Heart left ventricle (tissue), 13 donors: ENCODE measurements around the gene PARD6G.

Experiments
- POLR2A ChIP-seq, 2 donors: fragments of 450-650 bp; IDR thresholded peaks; one replicate each; pipeline ENCODE4 v1.6.1; 2017; ENCODE audit warnings: antibody characterized with exemption in 2 of 2, mild to moderate bottlenecking in 2 of 2, moderate library complexity in 2 of 2
- TF ChIP-seq, protein P1 (sequence below), 12 donors: fragments of 200-600 bp; sonication (generic) in 4 of 12; IDR thresholded peaks; one replicate each; pipeline versions ENCODE4 v1.5.0 to v1.8.0; 2018 to 2022; ENCODE audit warnings: antibody characterized with exemption in 12 of 12, mild to moderate bottlenecking in 5 of 12
- donor health status: ischemic (EF 13 %, LVEDD 7.1; RV severe dilation, severe dysfunction).
- donor health status: DM: no; HTN: yes; CAD: no.
- donor health status: DM: no; HTN: no; CAD: no.
- donor health status: ischemic (EF 25% LVEDD 6.9; RV normal size, moderate dysfunction).
- donor health status: ischemic (EF 25% LVEDD 5.7; RV mildly dilated, moderate dysfunction).
- donor health status: ischemic (EF 35%, LVEDD 5.7; RV mildly dilated, moderate dysfunction).
- donor health status: nonischemic (EF 11% LVEDD 7.7; RV severe dilation, severe dysfunction).
- donor health status: DM: yes; HTN: yes; CAD: no.
- donor health status: PGD.
- donor health status: ischemic (EF 29% LVEDD 5.4; RV normal size, mild dysfunction).
- donor health status: nonischemic (EF 23%, LVEDD 6.1; RV moderate dilation, normal function).

DNA sequence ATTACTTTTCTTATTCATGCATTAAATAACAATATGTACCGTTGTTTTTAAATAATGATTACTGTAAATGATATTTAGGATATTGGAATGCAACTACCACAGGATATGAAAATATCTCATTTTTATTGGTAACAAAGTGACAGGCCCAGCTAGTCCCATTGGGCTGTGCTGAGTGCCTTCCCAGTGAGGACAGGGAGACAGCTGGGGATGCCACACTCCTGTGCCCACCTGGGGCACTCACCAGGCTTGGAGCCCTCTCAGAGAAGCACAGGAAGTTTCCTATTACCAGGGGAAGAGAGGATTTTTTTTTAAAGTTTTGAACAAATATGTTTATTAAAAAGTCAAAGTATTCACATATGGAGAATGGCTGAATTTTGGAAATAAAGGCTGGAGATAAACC lies 48.9 kb downstream of the PARD6G start:
- TF ChIP-seq, protein P1, sequence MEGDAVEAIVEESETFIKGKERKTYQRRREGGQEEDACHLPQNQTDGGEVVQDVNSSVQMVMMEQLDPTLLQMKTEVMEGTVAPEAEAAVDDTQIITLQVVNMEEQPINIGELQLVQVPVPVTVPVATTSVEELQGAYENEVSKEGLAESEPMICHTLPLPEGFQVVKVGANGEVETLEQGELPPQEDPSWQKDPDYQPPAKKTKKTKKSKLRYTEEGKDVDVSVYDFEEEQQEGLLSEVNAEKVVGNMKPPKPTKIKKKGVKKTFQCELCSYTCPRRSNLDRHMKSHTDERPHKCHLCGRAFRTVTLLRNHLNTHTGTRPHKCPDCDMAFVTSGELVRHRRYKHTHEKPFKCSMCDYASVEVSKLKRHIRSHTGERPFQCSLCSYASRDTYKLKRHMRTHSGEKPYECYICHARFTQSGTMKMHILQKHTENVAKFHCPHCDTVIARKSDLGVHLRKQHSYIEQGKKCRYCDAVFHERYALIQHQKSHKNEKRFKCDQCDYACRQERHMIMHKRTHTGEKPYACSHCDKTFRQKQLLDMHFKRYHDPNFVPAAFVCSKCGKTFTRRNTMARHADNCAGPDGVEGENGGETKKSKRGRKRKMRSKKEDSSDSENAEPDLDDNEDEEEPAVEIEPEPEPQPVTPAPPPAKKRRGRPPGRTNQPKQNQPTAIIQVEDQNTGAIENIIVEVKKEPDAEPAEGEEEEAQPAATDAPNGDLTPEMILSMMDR (IDR thresholded peaks at IDR 0.05), result no peak
- no peak for TF ChIP-seq POLR2A (IDR thresholded peaks at IDR 0.05)
